Large intestine (tissue), 3 donors: Measurements from ENCODE around the gene ZNF423. TPM values are rescaled to one million over a fixed set of nuclear protein-coding genes. Genes with fewer than 3 reads are reported as not detected.
A peak's percentile ranks its signal among the peaks of the same experiment; 100 is the strongest.

Experiments used
- DNase-seq, 2 donors: peaks; one replicate each; pipeline versions ENCODE4 v3.0.0 to v3.0.0-alpha.2; 2013
- H3K27ac ChIP-seq: one replicate; pipeline ENCODE4 v1.5.1; 2013; ENCODE audit warnings: low read length
- H3K27me3 ChIP-seq: 2 replicates; pipeline ENCODE4 v1.6.1; 2013; ENCODE audit warnings: low read length; ENCODE audit not compliant: control insufficient read depth, insufficient read depth
- H3K36me3 ChIP-seq: 2 replicates; pipeline ENCODE4 v1.6.1; 2013; ENCODE audit warnings: low read length; ENCODE audit not compliant: control insufficient read depth, insufficient read depth
- H3K4me1 ChIP-seq: one replicate; pipeline ENCODE4 v1.6.1; 2013; ENCODE audit warnings: low read length; ENCODE audit not compliant: control insufficient read depth, insufficient read depth
- H3K4me3 ChIP-seq: one replicate; pipeline ENCODE4 v1.5.1; 2013; ENCODE audit warnings: low read length
- H3K9me3 ChIP-seq: one replicate; pipeline ENCODE4 v1.6.1; 2013; ENCODE audit warnings: mild to moderate bottlenecking, low read depth, low read length, moderate library complexity; ENCODE audit not compliant: control insufficient read depth
- WGBS: methylation state at CpG from one replicate; pipeline ENCODE4 v1.1.5; 2013; ENCODE audit warnings: low lambda C conversion rate; ENCODE audit not compliant: insufficient coverage; 5-methylcytosine and 5-hydroxymethylcytosine counted together
- polyA plus RNA-seq: library from polyadenylated mRNA; unstranded; fragments of 120-200 nt; gene quantifications from one replicate; pipeline ENCODE4 v1.2.1, GENCODE V29; 2013

The ZNF423 gene
- polyA plus RNA-seq, 1 donor: 6.7 TPM

DNA sequence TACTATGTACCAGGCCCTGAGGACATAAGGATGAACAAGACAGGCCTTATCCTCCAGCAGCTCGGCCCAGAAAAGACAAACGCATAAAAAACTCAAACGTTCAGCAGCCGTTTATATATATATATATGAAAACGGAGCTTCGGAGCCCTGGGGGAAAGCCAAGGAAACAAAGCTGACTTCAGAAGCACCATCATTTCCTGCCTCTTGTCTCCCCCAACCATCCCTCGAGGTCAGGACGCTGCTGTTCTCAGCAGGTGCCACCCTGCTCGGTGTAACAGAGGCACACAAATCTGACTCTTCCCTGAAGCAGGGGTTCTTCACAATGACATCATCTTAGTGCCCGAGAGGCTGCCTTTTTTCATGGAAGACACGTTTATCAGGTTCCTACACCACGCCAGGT is 146.9 kb downstream of the ZNF423 start:
- Histone ChIP-seq H3K27me3 (no peaks in the 10 kb centered on the region), H3K4me1 (peaks cover 2% of the 10 kb centered on the region), H3K4me3 (no peak overlapping the region), H3K27ac (no peak overlapping the region), H3K9me3 (peaks cover 3% of the 10 kb centered on the region), H3K36me3 (no peaks in the 10 kb centered on the region)
- no CpG with 5 or more reads among the region's 12 CpGs for WGBS
- DNase-seq: no peak

DNA sequence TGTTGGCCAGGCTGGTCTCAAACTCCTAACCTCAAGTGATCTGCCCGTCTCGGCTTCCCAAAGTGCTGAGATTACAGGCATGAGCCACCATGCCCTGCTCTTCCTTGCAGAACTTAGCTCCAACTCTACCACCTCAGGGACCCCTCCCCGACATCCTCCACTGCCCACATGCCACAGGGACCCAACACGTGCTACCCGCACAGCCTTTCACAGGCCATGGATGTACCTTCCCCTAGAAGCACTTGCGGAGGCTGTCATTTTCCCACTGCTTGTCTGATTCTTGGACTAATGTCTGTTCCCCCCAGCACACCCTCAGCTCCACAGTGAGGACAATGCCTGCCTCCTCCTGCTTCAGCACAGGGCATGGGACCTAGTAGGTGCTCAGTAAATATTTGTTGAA is 147.4 kb downstream of the ZNF423 start:
- no peak for DNase-seq
- H3K27ac ChIP-seq: no peak overlapping the region
- no peaks in the 10 kb centered on the region for H3K36me3 ChIP-seq
- no CpG with 5 or more reads among the region's 6 CpGs for WGBS
- peaks cover 7% of the 10 kb centered on the region for H3K4me1 ChIP-seq
- no peaks in the 10 kb centered on the region for H3K27me3 ChIP-seq
- H3K4me3 ChIP-seq: no peak overlapping the region
- H3K9me3 ChIP-seq: peaks cover 3% of the 10 kb centered on the region

DNA sequence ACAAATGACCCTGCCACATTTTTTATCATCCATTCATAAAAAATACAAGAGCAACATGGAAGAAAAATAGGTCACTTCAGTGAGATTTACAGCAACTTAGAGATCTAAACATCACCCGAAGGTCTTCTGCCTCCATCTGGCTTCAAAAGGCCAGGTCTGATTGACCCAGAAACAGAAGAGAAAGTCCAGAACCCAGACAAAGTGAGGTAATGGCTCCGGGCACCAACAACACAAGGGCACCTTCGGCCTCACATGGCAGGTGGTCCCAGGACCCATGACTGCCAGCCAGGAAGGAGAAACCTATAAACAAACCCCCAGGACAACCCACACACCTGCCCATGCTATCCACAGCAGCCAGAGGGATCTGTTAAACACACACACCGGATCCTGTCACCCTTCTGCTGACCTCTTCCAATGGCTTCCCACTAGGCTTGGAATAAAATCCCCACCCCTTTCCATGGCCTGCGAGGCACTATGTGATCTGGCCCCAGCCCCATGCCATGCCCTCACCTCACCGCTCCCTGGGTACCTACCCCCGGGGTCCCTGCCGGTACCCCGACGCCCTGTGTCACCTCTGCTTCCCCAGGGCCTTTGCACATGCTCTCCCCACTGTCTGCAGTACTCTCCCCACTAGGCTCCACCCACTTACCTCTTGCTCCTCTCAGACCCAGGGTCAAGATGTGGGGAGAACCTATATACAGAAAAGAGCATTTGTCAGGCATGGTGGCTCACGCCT is 149.1 kb downstream of the ZNF423 start:
- H3K27me3 ChIP-seq: no peaks in the 10 kb centered on the region
- H3K27ac ChIP-seq: no peak overlapping the region
- peaks cover 3% of the 10 kb centered on the region for H3K9me3 ChIP-seq
- no peak for DNase-seq
- peaks cover 19% of the 10 kb centered on the region for H3K4me1 ChIP-seq
- no CpG with 5 or more reads among the region's 11 CpGs for WGBS
- no peaks in the 10 kb centered on the region for H3K36me3 ChIP-seq
- H3K4me3 ChIP-seq: no peak overlapping the region

DNA sequence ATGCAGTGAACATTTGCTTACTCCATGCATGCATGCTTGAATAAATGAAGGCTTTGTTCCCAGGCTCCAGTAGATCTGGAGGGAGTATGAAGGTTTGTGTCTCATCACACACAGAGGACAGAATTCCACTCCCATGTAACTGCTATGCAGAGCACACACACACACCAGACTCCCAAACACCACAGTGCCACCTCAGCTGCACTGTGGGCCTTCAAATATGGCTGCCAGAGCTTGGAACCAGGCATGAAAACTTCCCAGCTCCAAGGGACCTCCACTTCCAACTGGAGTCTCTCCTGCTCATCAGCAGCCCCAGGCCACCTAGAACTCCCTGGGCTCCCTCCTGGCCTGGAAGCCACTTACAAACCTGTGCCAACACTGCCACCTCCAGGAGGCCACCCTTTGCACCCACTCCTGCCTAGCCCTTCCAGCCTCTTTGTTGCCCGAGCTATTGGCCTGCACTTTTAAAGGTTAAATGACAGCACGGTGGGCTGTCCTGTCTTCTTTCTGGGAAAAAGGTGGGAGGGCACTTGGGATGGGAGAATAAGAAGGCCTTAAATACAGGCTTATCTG is 151.2 kb downstream of the ZNF423 start:
- Histone ChIP-seq H3K27me3 (no peaks in the 10 kb centered on the region), H3K27ac (no peak overlapping the region), H3K9me3 (peaks cover 3% of the 10 kb centered on the region), H3K4me3 (no peak overlapping the region), H3K4me1 (peaks cover 30% of the 10 kb centered on the region), H3K36me3 (no peaks in the 10 kb centered on the region)
- no CpG with 5 or more reads among the region's 2 CpGs for WGBS
- DNase-seq: no peak

DNA sequence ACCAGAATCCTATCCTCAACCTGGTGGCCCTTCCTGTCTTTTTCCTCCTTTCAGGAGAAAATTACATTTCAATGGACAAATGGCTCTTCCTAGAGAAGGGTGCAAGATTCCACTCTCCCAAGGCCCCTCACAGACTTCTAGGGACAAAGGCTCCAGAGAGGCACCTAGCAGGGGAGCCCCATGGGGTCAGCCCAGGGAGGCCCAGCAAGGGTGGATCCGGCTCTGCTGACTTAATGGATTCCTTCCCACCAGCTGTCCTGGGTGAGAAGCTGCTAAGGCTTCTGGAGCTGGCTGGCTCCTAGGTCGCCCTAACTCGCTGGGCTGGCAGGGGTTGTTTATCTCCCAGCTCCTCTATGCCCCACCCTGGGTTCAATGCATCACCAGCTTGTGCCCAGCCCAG is 152.4 kb downstream of the ZNF423 start:
- Histone ChIP-seq H3K27ac (peak overlapping the region; percentile 1), H3K4me1 (peaks cover 37% of the 10 kb centered on the region)

DNA sequence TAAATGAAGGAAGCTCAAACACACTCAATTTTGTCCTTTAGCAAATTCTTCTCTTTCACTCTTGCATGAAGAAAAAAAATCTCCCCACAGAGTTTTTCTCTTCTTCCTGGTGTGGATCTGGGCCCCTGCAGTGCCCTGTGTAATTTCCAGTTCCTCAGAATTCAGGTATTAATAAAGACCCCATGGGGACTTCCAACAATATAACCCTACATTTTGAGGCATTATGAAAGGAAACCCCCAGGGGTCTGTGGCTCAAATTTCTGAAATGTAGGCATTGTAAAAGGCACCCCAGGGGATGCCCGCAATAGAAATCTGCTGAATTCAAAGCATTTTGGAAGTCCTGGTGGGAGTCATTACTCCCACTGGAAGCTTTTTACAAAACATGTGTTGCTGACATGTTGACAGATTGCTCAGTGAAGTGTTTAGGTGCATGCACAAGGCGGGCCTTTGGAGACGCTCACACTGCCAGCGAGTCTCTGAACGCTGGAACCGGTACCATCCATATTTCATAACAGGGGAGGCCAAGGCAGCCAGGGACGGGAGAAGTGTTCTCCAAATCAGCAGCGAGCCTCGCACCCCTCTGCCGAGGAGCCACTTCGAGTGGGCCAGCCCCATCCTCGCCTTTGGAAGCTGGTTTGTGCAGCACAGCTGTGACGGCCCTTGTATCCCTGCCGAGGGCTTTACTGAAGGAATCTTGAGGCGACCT is 154.0 kb downstream of the ZNF423 start:
- Histone ChIP-seq H3K36me3 (peaks cover 4% of the 10 kb centered on the region), H3K27ac (no peak overlapping the region), H3K4me3 (no peak overlapping the region), H3K9me3 (peaks cover 3% of the 10 kb centered on the region), H3K27me3 (no peaks in the 10 kb centered on the region), H3K4me1 (peaks cover 37% of the 10 kb centered on the region)
- WGBS: no CpG with 5 or more reads among the region's 15 CpGs
- DNase-seq: peak in 1 of 2 donors; percentile 33

More for the DNA sequence above, 152.4 kb downstream of the ZNF423 start:
- Histone ChIP-seq H3K36me3 (no peaks in the 10 kb centered on the region), H3K9me3 (peaks cover 3% of the 10 kb centered on the region), H3K27me3 (no peaks in the 10 kb centered on the region), H3K4me3 (no peak overlapping the region)
- peak; percentile 40 to 68 for DNase-seq
- whole genome bisulfite sequencing: no CpG with 5 or more reads among the region's 3 CpGs

DNA sequence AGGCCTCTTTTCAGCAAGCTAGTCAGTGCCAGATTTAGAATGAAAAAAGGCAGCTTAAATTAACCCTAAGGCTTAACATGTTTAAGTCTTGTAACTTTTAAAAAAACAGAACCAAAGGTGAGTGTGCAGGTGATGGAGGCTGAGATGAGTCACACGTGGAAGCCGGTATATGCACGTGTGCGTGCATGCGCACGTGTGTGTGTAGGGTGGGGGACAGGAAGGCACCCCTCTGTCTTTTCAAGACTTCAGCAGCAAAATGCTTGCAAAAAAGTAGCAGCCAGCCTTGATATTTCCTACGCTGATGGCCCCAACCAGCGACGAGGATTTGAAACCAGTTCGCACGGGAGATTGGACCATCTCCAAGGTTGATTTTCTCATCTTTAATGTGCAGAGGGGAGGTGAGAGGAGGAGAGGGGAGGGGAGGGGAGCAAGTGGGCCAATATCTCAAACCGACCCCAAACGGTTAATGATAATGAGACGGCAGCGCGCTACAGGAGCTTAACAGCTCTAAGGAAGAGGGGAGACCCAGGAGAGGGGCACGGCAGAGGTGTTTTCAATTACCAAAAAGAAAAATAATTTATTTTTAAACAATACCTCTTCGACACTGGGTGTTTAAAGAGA is 154.7 kb downstream of the ZNF423 start:
- Histone ChIP-seq H3K27ac (no peak overlapping the region), H3K36me3 (peaks cover 4% of the 10 kb centered on the region), H3K27me3 (no peaks in the 10 kb centered on the region), H3K4me1 (peaks cover 37% of the 10 kb centered on the region), H3K9me3 (peaks cover 3% of the 10 kb centered on the region), H3K4me3 (no peak overlapping the region)
- DNase-seq: no peak
- 60% methylated on average over 6 of the region's 18 CpGs for WGBS

DNA sequence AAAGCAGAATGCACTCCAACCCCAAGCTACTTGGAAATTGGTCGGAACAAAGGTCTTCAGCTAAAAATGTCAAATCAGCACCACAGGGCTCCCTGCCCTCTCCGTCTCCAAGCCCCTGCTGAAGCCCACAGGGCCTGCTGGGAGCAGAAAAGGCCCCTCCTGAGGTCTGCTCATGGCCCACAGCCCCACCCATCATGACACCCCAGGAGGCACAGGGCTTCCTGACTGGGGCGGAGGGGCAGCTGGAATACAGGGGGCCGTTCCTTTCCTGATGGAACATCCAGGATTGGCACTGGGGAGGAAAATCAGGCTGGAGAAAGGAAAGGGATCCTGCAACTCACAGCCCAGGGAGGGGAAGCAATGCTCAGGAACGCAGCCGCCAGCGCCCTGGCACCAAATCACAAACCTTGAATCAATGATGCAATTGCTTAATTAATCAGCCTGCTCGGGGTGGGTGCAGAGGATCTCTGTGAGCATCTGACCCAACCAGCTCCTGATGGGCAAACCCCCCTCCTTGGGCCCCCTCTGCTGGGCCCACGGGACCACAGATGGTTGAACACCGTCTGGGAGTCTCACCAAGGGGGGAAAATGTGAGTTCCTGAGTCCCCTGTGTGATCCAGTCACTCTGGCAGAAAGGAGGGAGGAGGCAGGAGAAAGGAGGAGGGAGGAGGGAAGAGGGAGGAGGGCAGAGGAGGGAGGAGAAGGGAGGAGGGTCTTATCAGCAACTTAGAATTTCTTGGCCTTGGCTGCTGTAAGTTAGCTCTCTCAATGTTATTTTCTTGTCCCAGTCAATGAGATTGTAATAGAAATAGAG is 155.5 kb downstream of the ZNF423 start:
- H3K4me3 ChIP-seq: no peak overlapping the region
- peak overlapping the region; percentile 44 for H3K27ac ChIP-seq
- H3K4me1 ChIP-seq: peaks cover 37% of the 10 kb centered on the region
- peak; percentile 30 to 32 for DNase-seq
- no peaks in the 10 kb centered on the region for H3K27me3 ChIP-seq
- H3K9me3 ChIP-seq: peaks cover 3% of the 10 kb centered on the region
- WGBS: no CpG with 5 or more reads among the region's 10 CpGs
- H3K36me3 ChIP-seq: peaks cover 4% of the 10 kb centered on the region

DNA sequence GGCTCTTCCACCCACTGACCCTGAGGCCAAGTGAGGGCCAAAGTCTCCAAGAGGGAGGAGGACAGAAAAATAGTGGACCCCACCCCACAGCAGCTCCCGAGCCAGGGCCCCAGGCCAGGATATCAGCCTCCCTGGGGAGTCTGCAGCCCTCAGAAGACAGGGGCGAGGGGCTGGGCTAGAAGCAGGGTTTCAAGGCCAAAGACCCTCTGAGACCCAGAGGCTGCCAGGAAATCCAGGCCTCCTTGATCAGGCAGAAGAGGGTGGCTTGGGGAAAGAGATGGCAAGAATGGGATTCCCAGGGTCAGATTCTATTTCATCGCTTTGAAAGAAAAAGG is 156.1 kb downstream of the ZNF423 start:
- WGBS: 91% methylated on average over 1 of the region's 3 CpGs
- peaks cover 37% of the 10 kb centered on the region for H3K4me1 ChIP-seq
- H3K9me3 ChIP-seq: peaks cover 3% of the 10 kb centered on the region
- peaks cover 4% of the 10 kb centered on the region for H3K36me3 ChIP-seq
- no peaks in the 10 kb centered on the region for H3K27me3 ChIP-seq
- H3K27ac ChIP-seq: no peak overlapping the region
- DNase-seq: no peak
- no peak overlapping the region for H3K4me3 ChIP-seq
